HG03095 (cell line): ENCODE data around the gene COL16A1.

Experiments
- ATAC-seq: cut with Tn5 transposase; IDR thresholded peaks from one replicate; pipeline ENCODE4 v1.9.1; 2021; ENCODE audit warnings: moderate library complexity; ENCODE audit not compliant: unreplicated experiment

The COL16A1 gene

GRCh38 chr1:31627301-31627929, 76.4 kb downstream of the COL16A1 start:
- ATAC-seq, result no peak

- no peak for ATAC-seq
Observed at GRCh38 chr1:31626223-31627207, 77.3 kb downstream of the COL16A1 start.

GRCh38 chr1:31625561-31626222, 78.1 kb downstream of the COL16A1 start:
- ATAC-seq, result no peak

GRCh38 chr1:31624731-31625514, 78.9 kb downstream of the COL16A1 start:
- no peak for ATAC-seq

- no peak for ATAC-seq
Observed at GRCh38 chr1:31624309-31624708, 79.5 kb downstream of the COL16A1 start.

DNA sequence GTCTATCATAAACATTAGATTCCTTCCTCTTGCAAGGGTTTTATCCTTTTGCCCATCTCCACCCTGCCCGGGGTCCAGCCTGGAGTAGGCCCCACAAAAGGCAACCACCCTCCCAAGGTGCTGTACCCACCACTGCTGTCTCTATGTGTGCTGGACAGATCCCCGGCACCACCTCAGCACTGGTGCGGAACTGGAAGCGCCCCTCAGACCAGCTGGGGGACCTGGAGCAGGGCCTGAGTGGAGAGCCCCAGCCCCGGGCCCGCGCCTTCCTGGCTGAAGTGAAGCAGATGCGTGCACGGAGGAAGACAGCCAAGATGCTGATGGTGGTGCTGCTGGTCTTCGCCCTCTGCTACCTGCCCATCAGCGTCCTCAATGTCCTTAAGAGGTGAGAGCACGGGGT, 80.5 kb downstream of the COL16A1 start:
- ATAC-seq, result no peak

DNA sequence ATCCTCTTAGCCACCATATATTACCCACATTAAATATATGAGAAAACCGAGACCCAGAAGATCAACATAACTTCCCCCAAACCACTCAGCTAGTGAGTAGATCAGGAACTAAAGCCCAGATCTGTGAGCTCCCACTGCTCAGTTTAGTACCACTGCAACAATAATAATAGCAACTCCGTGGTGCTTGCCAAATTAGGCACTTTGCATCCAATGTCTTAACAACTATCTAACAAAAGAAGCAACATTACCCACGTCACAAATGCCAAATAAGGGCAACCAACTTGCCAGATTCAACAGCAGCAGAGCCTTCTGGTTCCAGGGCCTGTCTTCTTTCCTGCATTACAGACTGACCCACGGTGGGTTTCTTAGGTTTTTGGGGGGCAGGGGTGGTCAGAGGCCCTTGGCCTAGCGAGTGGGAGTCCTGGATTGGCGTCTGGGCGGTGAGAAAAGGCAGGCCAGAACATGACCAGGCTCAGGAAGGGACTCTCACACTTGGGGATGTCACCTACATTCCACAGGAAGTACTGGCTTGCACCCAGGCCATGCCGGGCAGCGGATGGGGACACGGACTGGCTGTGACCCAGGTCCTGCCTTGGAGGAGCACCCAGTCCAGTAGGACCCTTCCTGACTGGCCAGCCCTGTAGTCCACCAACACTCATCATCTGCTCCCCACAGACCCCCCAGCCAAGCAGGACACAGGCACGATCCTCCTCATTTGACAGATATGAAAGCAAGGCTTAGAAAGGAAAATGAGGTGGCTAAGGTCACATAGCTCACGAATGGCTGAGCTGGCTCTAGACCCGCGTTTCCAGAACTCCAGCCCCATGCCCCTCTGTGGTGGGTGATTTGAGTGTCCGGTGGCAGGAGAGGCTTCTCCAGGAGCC, 81.7 kb downstream of the COL16A1 start:
- no peak for ATAC-seq

GRCh38 chr1:31621498-31621820, 82.4 kb downstream of the COL16A1 start:
- ATAC-seq, result no peak

DNA sequence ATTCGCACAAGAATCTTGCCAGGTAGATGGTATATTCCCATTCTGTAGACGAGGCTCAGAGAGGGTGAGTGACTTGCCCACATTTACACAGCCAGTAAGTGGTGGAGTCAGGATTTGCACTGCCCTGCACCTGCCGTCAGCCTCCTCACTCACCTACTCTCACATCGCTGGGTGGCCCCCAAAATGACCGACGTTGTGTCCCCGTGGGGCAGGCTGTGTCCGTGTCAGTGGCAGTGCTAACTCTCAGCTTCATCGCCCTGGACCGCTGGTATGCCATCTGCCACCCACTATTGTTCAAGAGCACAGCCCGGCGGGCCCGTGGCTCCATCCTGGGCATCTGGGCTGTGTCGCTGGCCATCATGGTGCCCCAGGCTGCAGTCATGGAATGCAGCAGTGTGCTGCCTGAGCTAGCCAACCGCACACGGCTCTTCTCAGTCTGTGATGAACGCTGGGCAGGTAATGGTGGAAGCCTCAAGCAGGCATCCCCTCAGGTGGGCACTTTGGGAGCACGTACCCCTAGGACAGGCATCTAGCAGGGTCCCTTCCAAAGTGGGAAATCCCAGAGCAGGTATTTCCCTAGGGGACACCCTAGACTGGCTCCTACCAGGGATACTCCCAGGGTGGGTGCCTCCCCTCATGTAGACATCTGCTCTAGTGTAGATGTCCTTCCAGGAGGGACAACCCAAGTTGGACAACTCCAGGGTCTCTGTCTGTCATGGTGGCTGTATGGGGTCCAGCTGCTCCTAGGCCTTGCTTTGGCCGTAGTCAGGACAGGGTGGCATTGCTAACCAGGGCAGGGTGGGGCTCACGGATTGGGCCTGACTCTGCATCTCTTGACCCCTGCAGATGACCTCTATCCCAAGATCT, 83.0 kb downstream of the COL16A1 start:
- ATAC-seq, result no peak

GRCh38 chr1:31618916-31619846, 84.6 kb downstream of the COL16A1 start:
- ATAC-seq, result no peak

- ATAC-seq, result no peak
Observed at GRCh38 chr1:31617916-31618746, 85.7 kb downstream of the COL16A1 start.

GRCh38 chr1:31617218-31617915, 86.5 kb downstream of the COL16A1 start, which contains the start of gene HCRTR1:
Gene HCRTR1 (plus strand): TSS chr1:31617689. CDS start chr1:31619193, 1,504 bp downstream.
- no peak for ATAC-seq

DNA sequence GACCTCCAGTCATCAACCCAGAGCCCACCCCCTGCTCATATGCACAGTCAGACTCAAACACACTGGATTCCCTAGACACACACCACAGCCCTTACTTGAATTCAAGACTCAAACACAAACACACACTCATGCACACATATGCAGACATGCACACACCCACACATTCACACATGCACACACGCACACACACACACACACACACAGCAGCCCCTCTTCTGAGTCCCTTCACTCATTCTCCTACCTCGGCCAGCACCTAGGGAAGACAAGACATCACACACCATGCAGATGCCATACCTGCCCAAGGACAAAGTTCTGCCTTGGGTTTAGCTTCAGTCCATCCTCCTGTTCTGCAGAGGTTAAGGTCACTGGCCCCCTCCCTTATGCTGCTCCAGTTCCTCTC, 87.9 kb downstream of the COL16A1 start:
- ATAC-seq, result no peak

DNA sequence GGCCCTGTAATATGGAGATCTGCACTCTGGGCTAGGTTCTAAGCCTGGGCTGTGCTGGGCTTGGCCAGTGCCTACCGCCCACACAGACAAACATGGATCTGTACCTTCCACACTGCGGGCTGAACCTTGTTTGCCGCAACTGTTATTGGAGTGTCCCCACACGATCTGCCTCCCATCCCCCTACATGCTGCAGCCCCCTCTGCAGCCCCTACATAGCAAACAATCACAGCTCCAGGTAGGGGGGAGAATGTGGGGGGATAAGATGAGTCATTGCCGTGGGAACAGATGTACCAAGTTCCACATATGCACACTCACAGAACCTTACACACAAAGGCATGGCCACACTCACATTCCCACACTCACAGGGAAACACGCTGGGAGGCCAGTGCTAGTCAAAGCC, 88.4 kb downstream of the COL16A1 start:
- ATAC-seq, result no peak

DNA sequence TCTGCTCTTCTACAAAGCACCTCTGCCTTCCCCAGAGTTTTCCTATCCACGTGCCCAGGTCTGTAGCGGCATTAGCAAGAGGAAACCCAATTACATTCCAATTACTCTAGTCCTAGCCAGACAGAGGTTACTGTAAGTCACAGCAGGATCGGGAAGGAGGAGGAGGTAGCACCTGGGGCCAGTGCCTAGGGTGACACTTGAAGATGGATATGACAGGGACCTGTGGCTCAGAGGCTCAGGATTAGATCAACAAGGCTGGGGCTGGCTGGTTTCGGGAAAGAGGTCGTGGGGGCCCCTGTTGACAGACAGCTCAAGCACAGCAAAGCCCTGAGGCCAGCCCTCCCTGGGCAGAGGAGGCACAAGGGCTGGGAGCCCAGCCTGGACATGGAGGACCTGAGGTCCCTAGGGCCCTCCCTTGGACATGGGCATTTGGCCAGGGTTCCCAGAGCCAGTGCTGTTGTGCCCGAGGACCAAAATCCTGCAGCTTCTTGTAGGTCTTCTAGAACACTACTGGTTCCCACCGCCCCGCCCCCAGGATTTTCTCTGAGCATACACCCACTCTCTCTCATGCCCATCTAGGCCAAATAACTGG, 89.3 kb downstream of the COL16A1 start:
- no peak for ATAC-seq

DNA sequence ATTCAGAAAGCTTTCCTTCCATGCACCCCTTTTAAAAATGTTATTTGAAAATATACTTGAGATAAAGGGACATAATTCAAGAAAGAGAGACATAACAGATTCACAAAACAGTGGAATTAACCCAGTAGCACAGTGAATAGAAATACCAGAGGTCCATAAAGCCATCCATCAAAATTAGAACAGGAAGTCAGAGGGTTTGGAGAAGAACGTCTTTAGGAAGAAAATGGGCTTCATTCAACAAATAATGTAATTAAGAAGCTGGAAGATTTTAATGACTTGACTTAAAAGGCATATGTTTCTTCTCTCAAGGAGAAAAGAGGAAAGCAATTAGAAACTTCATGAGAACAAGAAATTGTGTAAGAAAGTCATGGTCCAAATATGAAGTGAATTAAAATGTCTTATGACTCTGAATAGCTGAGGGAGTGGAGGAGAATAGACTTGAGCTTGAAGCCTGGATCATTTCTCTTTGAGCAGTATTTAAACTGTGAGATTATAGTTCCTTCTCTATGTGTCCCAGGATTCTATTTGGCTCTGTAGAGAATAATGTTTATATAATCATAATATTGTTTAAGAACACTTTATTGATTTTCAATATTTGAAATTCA, 94.2 kb downstream of the COL16A1 start:
- no peak for ATAC-seq
